22Rv1 (cell line): ENCODE measurements around the gene HSPE1.
A peak's percentile ranks its signal among the peaks of the same experiment; 100 is the strongest.

Experiments
- H3K27ac ChIP-seq: fragments of 450-650 bp; 2 replicates; pipeline ENCODE4 v1.5.1; 2017
- CTCF ChIP-seq: fragments of 450-650 bp; IDR thresholded peaks from 2 replicates; pipeline ENCODE4 v1.5.1; 2017; ENCODE audit warnings: mild to moderate bottlenecking
- ZFX ChIP-seq: fragments of 450-650 bp; IDR thresholded peaks from 2 replicates; pipeline ENCODE4 v1.6.1; 2017; ENCODE audit warnings: antibody characterized with exemption, borderline replicate concordance

HSPE1 gene

DNA sequence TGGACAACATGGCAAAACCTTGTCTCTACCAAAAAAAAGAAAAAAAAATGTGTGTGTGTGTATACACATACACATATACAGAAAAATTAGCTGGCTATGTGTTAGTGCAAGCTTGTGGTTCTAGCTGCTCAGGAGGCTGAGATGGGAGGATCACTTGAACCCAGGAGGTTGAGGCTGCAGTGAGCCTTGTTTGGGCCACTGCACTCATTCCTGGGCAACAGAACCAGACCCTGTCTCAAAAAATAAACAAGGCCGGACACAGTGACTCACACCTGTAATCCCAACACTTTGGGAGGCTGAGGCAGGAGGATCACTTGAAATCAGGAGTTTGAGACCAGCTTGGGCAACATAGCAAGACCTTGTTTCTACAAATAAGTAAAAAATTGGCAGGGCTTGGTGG is 44.8 kb upstream of the HSPE1 start:
- no peak for TF ChIP-seq ZFX
- no peak for TF ChIP-seq CTCF
- no peak overlapping the region for H3K27ac ChIP-seq

DNA sequence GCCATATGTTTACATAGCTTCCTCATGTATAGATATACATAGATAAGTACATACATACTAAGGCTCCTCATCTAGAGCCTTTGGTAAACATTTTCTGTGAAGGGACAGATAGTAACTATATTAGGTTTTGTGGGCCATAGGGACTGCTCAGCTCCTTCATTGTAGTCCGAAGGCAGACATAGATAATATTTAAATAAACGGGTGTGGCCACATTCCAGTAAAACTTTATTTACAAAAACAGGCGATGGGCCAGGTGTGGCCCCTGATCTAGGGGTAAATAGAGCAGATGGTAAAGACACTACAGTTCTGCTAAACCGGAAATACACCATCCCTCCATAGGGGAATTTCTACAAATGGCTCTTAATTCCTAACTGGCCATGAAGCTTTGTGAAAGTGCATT is 39.5 kb upstream of the HSPE1 start:
- H3K27ac ChIP-seq, result peak overlapping the region; percentile 19; the same call in 1 of the 2 replicates
- TF ChIP-seq ZFX (no peak), CTCF (no peak)

- TF ChIP-seq CTCF, result no peak
- TF ChIP-seq ZFX, result no peak
- H3K27ac ChIP-seq, result 0 out of 2 replicates have a peak overlapping the region, but pooled peaks have one; percentile 19
These were observed 39.1 kb upstream of the HSPE1 start for GRCh38 chr2:197461057-197461456.

DNA sequence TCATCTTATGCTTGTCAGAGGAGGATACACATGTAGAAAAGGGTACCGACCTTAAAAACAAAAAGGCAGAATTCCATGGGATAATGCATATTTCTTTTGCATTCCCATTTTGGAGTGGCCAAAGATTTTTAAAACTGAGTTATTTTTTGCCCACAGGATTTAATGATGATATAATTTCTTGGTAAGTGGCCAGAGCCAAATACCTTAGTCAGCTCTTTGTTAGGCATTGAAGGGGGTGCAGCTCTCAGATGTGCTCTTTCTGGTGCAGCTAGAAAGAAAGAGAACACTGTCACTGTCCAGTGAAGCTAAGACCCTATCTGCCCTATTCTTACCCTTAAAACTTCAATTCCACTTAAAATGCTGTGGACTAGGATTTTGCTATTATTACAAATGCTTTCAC is 36.0 kb upstream of the HSPE1 start:
- no peak for TF ChIP-seq CTCF
- no peak for TF ChIP-seq ZFX

DNA sequence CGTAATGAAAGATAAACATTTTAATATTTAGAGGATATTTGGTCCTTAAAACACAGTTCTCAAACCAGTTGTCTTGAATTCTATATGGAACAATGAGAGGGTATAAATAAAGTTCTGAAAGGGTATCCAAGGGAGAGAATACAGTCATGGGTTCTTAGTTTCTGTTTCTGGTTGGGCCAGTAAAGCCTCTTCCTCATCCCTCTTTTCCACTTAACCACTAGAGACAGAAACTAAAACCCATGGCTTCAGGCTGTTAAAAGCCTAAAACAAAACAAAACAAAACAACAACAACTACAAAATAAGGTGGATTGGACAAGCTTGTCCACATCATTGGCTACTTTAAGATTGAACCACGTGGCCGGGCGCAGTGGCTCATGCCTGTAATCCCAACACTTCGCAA is 28.0 kb upstream of the HSPE1 start:
- H3K27ac ChIP-seq, result no peak overlapping the region
- TF ChIP-seq ZFX (no peak), CTCF (no peak)

More for the DNA sequence above, 36.0 kb upstream of the HSPE1 start:
- H3K27ac ChIP-seq, result no peak overlapping the region

DNA sequence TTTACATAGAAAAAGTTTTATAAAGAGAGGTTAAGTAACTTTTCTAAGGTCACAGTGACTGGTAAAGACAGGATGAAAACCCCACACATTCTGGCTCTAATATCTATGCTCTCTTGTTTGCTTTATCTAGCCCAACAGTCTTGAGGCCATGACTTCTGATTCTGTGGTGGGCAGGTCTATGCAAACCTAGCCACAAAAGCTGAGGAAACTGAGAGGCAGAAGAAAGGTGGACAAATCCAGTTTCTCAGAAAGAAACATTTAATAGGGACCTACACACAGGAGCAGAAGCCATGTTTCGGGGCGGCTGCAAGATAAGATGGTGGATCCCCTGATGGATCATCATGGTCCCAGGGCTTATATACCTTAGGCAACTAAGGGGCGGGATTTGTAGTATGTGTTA is 22.4 kb upstream of the HSPE1 start:
- no peak for TF ChIP-seq ZFX
- TF ChIP-seq CTCF, result no peak
- H3K27ac ChIP-seq, result no peak overlapping the region

- TF ChIP-seq CTCF, result no peak
- TF ChIP-seq ZFX, result no peak
- peak overlapping the region; percentile 18 for H3K27ac ChIP-seq
These were observed 19.8 kb upstream of the HSPE1 start for GRCh38 chr2:197480165-197481036.

- peak overlapping the region; percentile 63 for H3K27ac ChIP-seq
These were observed 15.9 kb upstream of the HSPE1 start for GRCh38 chr2:197484248-197484647.
